Caki2 (cell line): ENCODE measurements around the gene CCDC9B. TPM values are rescaled to one million over a fixed set of nuclear protein-coding genes. Genes with fewer than 3 reads are reported as not detected.

ENCODE experiments used
- DNase-seq: peaks from one replicate; pipeline ENCODE4 v3.0.0-alpha.2; 2015; ENCODE audit warnings: low read depth
- in situ Hi-C: cut with HindIII; loops from 2 replicates; pipeline ENCODE4 v1.10.0; 2016; ENCODE audit warnings: low sequenced_read_pairs, low pct_unique_long_range_greater_than_20kb, mixed read lengths
- total RNA-seq: library from RNA; depleted of rRNA; stranded (reverse); fragments of >200 nt; shearing (Covaris generic); gene quantifications from 2 replicates; pipeline ENCODE4 v1.2.3, GENCODE V29; 2014; ENCODE audit warnings: low replicate concordance

Gene CCDC9B
- total RNA-seq, 1 experiment from 2014 or later = 10.1 TPM

GRCh38 chr15:40320409-40320808, 20.3 kb downstream of the CCDC9B start:
- DNase-seq = no peak
- in situ Hi-C loops = no loop called here

DNA sequence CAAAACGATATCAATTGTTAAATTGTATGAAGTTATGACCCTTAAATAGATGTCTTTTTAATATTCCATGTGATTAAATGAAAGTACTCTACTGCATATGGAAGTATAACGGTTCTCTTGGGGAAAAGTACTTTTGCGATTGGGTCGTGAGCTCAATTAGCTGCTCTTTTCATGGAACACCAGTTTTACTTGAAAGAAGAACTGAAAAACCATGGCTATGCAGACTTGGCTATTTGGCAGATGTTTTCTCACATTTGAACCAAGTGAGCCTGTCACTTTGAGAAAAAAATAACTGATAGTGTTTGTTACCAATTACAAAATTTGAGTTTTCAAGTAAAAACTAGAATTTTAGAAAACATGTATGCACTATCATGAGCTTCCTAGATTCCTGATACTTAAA, 23.2 kb downstream of the CCDC9B start:
- DNase-seq = no peak
- in situ Hi-C loops = no loop called here

DNA sequence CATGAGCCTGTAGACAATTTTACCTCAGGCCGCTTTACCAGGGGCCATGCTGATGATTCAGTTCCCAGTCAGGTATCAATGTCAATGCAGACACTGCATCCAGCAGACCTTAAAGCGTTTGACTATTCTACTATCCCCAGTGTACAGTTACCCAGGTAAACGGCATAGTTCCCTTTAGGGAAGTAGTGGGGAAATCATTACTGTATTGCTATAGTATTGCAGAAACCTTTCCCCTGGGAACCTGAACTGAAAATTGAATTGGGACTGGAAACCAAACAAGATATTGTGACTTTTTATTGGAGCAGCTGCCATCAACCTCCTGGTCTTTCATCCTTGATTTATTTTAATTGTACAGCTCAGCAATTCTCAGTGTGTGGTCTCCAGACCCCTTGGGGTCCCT, 23.8 kb downstream of the CCDC9B start:
- no peak for DNase-seq
- in situ Hi-C loops = no loop called here

- in situ Hi-C loops = no loop called here
Observed at GRCh38 chr15:40314723-40315276, 25.9 kb downstream of the CCDC9B start.

GRCh38 chr15:40313531-40314398, 27.0 kb downstream of the CCDC9B start:
- in situ Hi-C loops = no loop called here

More at GRCh38 chr15:40314723-40315276, 25.9 kb downstream of the CCDC9B start:
- DNase-seq = no peak

GRCh38 chr15:40312370-40313158, 28.2 kb downstream of the CCDC9B start:
- in situ Hi-C loops = no loop called here
- no peak for DNase-seq

More at GRCh38 chr15:40313531-40314398, 27.0 kb downstream of the CCDC9B start:
- DNase-seq = no peak

DNA sequence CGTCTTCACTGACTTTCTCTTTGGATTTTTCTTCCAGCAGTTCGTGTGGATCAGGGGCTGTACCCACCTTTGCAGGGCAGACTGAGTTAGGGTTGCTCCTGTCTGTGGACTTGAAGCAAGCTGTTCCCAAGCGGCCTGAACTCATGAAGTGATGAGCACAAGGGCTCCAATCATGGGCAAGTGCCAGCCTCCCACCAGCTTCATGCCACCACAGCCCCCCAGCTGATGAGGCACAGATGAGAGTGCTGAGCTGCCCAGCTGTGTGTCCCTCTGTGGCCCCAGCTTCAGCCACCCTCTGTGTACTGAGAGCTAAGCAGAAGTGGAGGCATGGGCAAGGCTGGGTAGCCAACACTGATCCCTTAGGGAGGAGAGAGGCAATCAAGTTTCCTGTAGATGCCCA, 29.7 kb downstream of the CCDC9B start:
- in situ Hi-C loops = no loop called here

GRCh38 chr15:40310001-40310959, 30.5 kb downstream of the CCDC9B start:
- in situ Hi-C loops = no loop called here
- peak; percentile 20 for DNase-seq

More for the DNA sequence above, 29.7 kb downstream of the CCDC9B start:
- no peak for DNase-seq

DNA sequence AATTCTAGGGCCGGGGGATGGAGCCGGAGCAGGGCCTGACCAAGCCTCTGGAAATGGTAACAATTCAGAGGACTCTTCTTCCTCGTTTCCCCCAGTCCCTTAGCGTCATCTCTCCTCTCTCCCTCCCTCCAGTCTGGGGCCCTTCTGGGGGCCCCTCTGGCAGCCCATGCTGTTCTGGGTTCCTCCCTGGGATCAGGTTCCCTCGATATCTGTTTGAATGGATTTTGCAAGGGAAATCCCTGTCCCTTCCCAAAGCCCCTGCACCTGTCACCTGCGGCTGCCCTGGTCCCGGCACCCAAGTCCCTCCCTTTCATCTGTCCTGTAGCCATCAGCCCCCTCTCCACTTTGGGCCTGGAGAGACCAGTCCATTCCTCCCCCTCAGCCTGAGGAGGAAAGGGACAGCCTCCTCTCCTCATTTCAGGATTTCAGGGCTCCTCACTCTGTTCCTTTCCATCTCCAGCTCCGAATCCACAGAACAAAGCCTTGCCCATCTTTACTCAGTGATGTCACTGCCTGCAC, 31.3 kb downstream of the CCDC9B start:
- in situ Hi-C loops = no loop called here

GRCh38 chr15:40307421-40308211, 33.1 kb downstream of the CCDC9B start, which contains the start of gene PLCB2:
PLCB2 (minus strand) TSS chr15:40307935; CDS start chr15:40307672, 263 bp downstream.
- DNase-seq = no peak
- in situ Hi-C loops = no loop called here

More for the DNA sequence above, 31.3 kb downstream of the CCDC9B start:
- no peak for DNase-seq

- no peak for DNase-seq
- in situ Hi-C loops = no loop called here
Observed at GRCh38 chr15:40306908-40307307, 33.8 kb downstream of the CCDC9B start.

GRCh38 chr15:40306371-40306770, 34.4 kb downstream of the CCDC9B start:
- DNase-seq = no peak
- in situ Hi-C loops = no loop called here

DNA sequence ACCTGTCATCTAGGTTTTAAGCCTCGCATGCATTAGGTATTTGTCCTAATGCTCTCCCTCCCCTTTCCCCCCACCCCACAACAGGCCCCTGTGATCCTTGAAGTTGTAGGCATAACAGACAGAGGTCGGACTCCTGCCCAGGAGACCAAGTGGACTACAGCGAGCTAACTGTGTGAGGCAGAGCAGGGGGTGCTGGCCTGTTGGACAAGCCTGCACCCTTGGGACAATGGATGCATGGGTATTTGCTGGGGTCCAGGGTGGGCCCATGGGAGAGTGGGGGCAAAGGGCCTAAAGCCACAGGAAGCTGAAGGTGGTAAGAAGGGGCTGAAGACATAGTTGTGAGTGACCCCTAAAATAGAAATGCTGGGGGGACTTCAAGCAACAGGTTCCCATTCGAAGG, 35.5 kb downstream of the CCDC9B start:
- DNase-seq = no peak
- in situ Hi-C loops = no loop called here

- in situ Hi-C loops = no loop called here
- DNase-seq = no peak
Observed at GRCh38 chr15:40303576-40303975, 37.2 kb downstream of the CCDC9B start.

DNA sequence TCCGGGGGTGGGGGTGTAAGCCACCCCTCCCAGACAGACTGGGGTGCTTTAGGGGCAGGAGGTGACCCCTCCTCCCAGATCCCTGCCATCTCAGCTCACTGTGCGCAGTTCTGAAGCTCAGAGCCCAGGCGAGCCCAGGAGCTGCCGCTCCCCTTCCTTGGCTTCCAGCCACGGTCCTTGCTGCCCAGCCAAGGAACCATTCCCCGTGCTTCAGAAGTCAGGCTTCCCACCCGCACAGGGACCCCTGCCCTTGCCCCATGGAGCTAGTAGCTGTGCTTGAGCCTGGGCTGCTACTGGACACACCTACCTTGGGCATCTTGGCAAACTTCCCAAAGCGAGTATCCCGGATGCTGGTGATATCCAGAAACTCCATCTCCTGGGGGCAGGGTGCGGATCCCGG, 37.8 kb downstream of the CCDC9B start:
- in situ Hi-C loops = no loop called here
- DNase-seq = no peak

GRCh38 chr15:40302288-40302886, 38.4 kb downstream of the CCDC9B start:
- DNase-seq = no peak
- in situ Hi-C loops = no loop called here
